HG02938 (cell line): Measurements from ENCODE around the gene RELA.
"Not testable (repeated sequence)": the region's sequence is repeated elsewhere in the genome, so short reads cannot be mapped to it uniquely, and the experiment has no call there.

Experiments used
- ATAC-seq: cut with Tn5 transposase; IDR thresholded peaks from one replicate; pipeline ENCODE4 v1.9.1; 2021; ENCODE audit warnings: mild to moderate bottlenecking, moderate library complexity; ENCODE audit not compliant: unreplicated experiment

The RELA gene

GRCh38 chr11:65649656-65650546 lies 12.8 kb downstream of the RELA start:
- no peak for ATAC-seq

DNA sequence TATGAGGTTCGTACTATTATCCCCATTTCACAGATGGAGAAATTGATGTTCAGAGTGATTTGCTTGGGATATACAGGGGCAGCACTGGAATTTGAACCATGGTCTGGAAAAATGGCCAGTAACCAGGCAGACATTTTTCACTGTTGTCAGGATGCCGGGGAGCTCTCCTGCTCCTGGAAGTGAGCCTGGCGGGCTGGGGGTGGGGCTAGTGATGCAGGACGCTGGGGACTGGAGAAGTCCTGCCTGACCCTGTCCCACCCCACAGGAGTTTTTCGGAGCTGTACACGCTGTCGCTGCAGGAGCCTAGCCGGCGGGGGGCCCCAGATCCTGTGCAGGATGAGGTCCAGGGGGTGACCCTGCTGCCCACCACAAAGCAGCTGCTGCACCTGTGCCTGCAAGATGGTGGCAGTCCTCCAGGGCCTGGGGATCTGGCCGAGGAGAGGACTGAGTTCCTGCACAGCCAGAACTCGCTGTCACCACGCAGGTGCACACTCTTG lies 13.7 kb downstream of the RELA start:
- ATAC-seq, result no peak

DNA sequence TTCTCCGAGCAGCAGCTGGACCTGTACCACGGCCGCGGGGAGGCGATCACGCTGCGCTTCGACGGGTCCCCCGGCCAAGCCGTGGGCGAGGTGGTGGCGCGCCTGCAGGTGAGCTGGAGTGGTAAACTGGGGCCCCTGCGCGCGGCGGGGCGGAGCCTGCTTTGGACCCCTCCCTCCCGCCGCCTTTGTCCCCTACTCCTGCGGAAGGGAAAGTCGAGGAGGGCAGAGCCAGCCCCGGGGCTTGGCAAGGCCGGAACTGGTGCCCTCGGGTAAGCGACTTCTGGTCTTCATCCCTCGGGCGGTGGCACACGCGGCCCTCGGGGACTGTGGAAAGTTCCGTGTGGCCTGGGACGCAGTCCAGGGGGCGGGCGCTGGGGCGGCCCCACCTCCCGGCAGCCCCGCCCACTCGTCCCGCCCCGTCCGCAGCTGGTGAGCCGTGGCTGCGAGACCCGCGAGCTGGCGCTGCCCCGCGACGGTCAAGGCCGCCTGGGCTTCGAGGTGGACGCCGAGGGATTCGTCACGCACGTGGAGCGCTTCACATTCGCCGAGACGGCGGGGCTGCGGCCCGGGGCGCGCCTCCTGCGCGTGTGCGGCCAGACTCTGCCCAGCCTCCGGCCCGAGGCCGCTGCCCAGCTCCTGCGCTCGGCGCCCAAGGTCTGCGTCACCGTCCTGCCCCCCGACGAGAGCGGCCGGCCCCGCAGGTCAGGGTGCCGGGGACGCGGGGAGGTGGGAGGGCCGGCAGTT lies 15.6 kb downstream of the RELA start:
- no peak for ATAC-seq

- no peak for ATAC-seq
Observed at GRCh38 chr11:65646288-65646957, 16.3 kb downstream of the RELA start.

DNA sequence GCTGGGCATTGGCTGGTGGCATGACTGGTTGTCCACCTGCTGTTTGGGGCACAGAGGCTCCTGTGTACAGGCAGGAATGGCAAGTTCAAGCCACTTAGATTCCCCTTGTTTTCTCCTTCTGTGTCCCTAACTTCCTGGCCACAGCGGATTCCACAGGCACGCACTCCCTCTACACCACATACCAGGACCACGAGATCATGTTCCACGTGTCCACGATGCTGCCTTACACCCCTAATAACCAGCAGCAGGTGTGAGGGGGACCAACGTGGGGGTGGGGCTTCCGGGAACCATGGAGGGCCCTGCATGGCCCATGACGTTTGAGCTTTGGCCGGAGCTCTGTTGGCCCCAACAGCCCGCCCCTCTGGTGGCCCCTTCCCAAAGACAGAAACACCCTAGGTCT lies 17.0 kb downstream of the RELA start:
- no peak for ATAC-seq

DNA sequence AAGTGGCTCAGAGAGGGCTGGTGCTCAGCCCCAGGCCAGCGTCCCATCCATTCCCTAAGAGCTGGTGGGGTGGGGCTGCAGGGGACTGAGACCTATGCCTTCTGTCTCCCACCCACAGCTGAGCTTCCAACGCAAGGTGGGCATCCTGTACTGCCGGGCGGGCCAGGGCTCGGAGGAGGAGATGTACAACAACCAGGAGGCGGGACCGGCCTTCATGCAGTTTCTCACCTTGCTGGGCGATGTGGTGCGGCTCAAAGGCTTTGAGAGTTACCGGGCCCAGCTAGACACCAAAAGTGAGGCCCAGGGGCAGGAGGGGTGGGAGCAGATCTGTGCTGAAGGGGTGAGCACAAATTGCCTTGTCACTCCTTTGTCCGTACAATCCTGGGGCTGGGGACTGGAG lies 17.9 kb downstream of the RELA start:
- ATAC-seq, result no peak

DNA sequence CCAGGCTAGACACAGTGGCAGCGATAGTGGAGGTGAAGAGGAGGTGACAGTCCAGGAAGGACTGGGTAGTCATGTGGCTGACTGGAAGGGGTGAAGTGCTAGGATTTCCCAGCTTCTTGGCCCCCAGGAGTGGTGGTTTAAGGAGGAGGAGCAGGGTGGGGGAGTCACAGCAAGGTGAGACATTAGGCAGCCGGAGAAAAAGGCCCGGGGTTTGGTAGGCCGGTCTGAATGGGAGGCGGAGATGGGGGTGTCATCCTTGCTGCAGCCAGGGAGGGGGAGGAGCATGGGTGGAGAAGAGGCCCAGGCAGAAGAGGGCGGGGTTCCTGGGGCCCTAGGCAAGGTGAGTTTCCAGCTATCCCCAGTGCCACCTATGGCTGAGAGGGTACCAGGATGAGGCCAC lies 18.7 kb downstream of the RELA start:
- no peak for ATAC-seq

DNA sequence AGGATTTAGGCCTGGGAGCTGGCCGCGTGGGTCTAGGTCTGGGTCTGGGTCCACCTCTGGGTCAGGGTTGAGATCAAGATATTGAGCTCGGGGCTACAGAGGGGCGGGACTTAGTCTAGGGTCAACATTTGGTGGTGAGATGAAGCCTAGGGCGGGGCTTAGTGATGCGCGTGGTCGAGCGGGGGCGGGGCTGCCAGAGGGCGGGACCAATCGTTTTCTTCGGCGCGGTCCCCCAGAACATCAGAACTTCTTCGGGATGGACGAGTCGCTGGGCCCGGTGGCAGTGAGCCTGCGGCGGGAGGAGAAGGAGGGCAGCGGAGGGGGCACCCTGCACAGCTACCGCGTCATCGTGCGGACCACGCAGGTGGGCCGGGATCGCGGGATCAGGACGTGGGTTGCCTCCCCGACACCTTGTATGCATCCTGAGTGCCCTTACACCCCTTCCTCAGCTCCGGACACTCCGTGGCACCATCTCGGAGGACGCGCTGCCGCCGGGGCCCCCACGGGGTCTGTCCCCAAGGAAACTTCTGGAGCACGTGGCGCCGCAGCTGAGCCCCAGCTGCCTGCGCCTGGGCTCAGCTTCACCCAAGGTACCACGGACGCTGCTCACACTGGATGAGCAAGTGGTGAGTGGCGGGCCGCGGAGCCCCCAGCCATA lies 20.6 kb downstream of the RELA start:
- no peak for ATAC-seq

DNA sequence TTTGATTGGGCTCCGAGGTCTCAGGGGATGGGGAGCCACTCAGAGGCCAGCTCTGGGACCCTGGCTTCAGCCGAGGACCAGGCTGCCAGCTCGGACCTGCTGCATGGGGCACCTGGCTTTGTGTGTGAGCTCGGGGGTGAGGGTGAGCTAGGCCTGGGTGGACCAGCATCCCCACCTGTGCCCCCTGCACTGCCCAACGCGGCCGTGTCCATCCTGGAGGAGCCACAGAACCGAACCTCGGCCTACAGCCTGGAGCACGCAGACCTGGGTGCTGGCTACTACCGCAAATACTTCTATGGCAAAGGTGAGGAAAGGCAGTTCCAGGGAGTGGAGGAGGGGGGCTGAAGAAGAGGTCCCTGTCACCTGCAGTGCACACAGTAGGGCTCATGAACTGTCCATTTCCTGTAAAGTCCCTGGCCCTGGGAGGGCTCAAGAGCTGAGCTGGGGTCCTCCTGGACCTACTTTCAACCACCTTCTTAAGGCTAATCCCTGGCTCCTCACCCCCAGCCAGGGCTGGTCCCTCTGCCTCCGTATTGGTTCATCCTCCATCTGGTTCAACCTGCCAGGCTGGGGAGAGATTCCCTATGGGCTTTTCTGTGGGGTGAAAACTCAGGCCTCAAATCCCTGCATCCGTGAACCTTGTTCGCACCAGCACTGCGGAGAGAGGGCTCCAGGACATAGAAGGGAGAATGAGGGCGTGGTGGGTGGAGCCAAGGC lies 21.3 kb downstream of the RELA start:
- no peak for ATAC-seq

GRCh38 chr11:65640483-65641296 lies 22.0 kb downstream of the RELA start:
- no peak for ATAC-seq

- ATAC-seq, result peak; percentile 42
Observed at GRCh38 chr11:65639623-65640482, 22.9 kb downstream of the RELA start.

DNA sequence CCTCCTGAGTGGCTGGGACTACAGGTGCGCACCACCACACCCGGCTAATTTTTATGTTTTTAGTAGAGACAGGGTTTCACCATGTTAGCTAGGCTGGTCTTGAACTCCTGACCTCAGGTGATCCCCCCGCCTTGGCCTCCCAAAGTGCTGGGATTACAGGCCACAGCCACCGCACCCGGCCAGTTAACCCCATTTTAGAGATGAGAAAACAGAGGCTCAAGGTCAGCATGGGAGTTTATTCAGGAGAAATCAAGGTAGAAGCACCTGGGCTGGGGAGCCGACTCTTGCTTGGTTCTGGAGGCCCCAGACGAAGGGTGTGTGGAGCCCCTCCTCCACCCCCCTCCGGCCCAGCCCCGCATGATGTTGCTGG lies 23.5 kb downstream of the RELA start:
- not testable (repeated sequence) for ATAC-seq

- peak; percentile 33 for ATAC-seq
Observed at GRCh38 chr11:65637794-65638419, 24.8 kb downstream of the RELA start, which contains the start of gene SIPA1. TSS of gene SIPA1 (plus strand) at chr11:65638101. CDS start at chr11:65640922, 2,821 bp downstream.

GRCh38 chr11:65637032-65637557 lies 25.6 kb downstream of the RELA start:
- no peak for ATAC-seq

DNA sequence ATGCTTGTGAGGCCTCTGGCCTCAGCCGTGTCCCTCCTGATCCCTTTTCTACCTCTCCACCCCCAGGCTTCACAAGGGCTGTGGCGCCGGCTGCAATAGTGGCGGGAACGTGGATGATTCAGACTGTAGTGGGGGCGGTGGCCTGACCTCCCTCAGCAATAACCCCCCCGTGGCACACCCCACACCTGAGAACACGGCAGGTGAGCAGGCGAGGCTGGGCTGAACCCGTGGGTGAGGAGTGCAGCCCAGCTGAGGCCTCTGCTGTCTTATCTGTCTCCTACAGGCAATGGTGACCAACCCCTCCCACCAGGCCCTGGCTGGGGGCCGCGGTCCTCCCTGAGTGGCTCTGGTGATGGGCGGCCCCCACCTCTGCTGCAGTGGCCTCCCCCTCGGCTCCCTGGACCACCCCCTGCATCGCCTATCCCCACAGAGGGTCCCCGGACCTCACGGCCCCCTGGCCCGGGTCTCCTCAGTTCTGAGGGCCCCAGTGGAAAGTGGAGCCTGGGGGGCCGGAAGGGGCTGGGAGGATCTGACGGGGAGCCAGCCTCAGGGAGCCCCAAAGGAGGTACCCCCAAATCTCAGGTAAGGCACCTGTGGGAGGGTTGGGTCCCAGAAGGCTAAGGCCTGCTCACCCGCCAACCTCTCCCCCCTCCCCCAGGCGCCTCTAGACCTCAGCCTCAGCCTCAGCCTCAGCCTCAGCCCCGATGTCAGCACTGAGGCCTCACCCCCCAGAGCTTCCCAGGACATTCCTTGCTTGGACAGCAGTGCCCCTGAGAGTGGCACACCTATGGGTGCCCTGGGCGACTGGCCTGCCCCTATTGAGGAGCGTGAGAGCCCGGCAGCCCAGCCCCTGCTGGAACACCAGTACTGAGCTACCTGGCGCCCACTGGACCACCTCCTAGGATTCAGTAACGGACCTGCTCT lies 26.3 kb downstream of the RELA start:
- ATAC-seq, result no peak

GRCh38 chr11:65634905-65635731 lies 27.6 kb downstream of the RELA start:
- ATAC-seq, result no peak
